PC-3 (cell line): ENCODE data around the gene TRABD. TPM values are rescaled to one million over a fixed set of nuclear protein-coding genes. Genes with fewer than 3 reads are reported as not detected.
A peak's percentile ranks its signal among the peaks of the same experiment; 100 is the strongest.

Source experiments
- ATAC-seq: fragments of 200-7000 bp; cut with Tn5 transposase; 2 replicates; pipeline ENCODE4 v1.9.1; 2020; ENCODE audit warnings: mild to moderate bottlenecking, moderate library complexity
- BruUV-seq: library from RNA; stranded (reverse); fragments of 400-500 nt; replicated peaks from 2 replicates; lab custom pipeline; 2021; lab: Mats Ljungman, UMichigan
- CTCF ChIA-PET: fragments of 300-600 bp; sonication (Branson Sonifier 250); formaldehyde crosslinking; loops from one replicate; lab custom pipeline; 2022; ENCODE audit warnings: antibody characterized with exemption; lab: Charles Lee
- POLR2A ChIA-PET: fragments of 300-600 bp; sonication (Branson Sonifier 250); formaldehyde crosslinking; loops from one replicate; lab custom pipeline; 2022; ENCODE audit warnings: antibody characterized with exemption; ENCODE audit not compliant: unreplicated experiment; lab: Charles Lee
- DNase-seq: peaks from one replicate; pipeline ENCODE4 v3.0.0-alpha.2; 2015
- H2AFZ ChIP-seq: fragments of 300-600 bp; sonication (generic); 2 replicates; pipeline ENCODE4 v1.6.0; 2016; ENCODE audit warnings: antibody characterized with exemption, low read length
- H3F3A ChIP-seq: fragments of 300-600 bp; sonication (generic); one replicate; pipeline ENCODE4 v1.6.0; 2017; ENCODE audit warnings: antibody characterized with exemption, low read length, control low read depth, mild to moderate bottlenecking; ENCODE audit not compliant: unreplicated experiment
- H3K27ac ChIP-seq: fragments of 300-600 bp; sonication (generic); 2 replicates; pipeline ENCODE4 v1.5.1; 2016; ENCODE audit warnings: mild to moderate bottlenecking, low read length
- H3K27me3 ChIP-seq: fragments of 300-600 bp; sonication (generic); 2 replicates; pipeline ENCODE4 v1.6.1; 2016; ENCODE audit warnings: low read length, mixed read lengths
- H3K36me3 ChIP-seq: fragments of 300-600 bp; sonication (generic); 2 replicates; pipeline ENCODE4 v1.6.1; 2016; ENCODE audit warnings: low read depth, mixed run types, low read length, mixed read lengths
- H3K4me1 ChIP-seq: fragments of 300-600 bp; sonication (generic); 2 replicates; pipeline ENCODE4 v1.5.1; 2016; ENCODE audit warnings: low read length; ENCODE audit not compliant: insufficient read depth
- H3K4me2 ChIP-seq: fragments of 300-600 bp; sonication (generic); 2 replicates; pipeline ENCODE4 v1.6.0; 2016; ENCODE audit warnings: low read length
- H3K4me3 ChIP-seq: fragments of 300-600 bp; sonication (generic); 2 replicates; pipeline ENCODE4 v1.5.1; 2016; ENCODE audit warnings: mild to moderate bottlenecking, low read length, mixed read lengths
- H3K79me2 ChIP-seq: fragments of 300-600 bp; sonication (generic); 2 replicates; pipeline ENCODE4 v1.6.1; 2017; ENCODE audit warnings: low read length, mixed read lengths
- H3K9ac ChIP-seq: fragments of 300-600 bp; sonication (generic); 2 replicates; pipeline ENCODE4 v1.6.0; 2016; ENCODE audit warnings: mild to moderate bottlenecking, low read length
- H3K9me2 ChIP-seq: fragments of 300-600 bp; sonication (generic); replicated peaks from 2 replicates; pipeline ENCODE4 v1.6.1; 2016; ENCODE audit warnings: mixed run types, low read length, mixed read lengths
- H3K9me3 ChIP-seq: fragments of 300-600 bp; sonication (generic); 2 replicates; pipeline ENCODE4 v1.6.1; 2016; ENCODE audit warnings: low read length, mixed read lengths
- H4K20me1 ChIP-seq: fragments of 300-600 bp; sonication (generic); 2 replicates; pipeline ENCODE4 v1.6.1; 2016; ENCODE audit warnings: low read length, mixed read lengths
- EZH2 ChIP-seq: fragments of 300-600 bp; sonication (generic); IDR thresholded peaks from one replicate; pipeline ENCODE4 v1.6.1; 2017; ENCODE audit warnings: antibody characterized with exemption, mild to moderate bottlenecking, low read length; ENCODE audit not compliant: unreplicated experiment
- EZH2phosphoT487 ChIP-seq: fragments of 300-600 bp; sonication (generic); IDR thresholded peaks from 2 replicates; pipeline ENCODE4 v1.6.1; 2018; ENCODE audit warnings: mild to moderate bottlenecking, antibody characterized with exemption, low read length, borderline replicate concordance
- intact Hi-C: fragments of 100-400 bp; cut with micrococcal nuclease; formaldehyde crosslinking; loops from 2 replicates; pipeline ENCODE4 v1.9.0; 2023
- total RNA-seq: library from RNA; depleted of rRNA; stranded (reverse); fragments of >200 nt; gene quantifications from 2 replicates; pipeline ENCODE4 v1.2.3, GENCODE V29; 2014
- TF ChIP-seq, protein P1 (sequence below): fragments of 300-600 bp; sonication (generic); conservative IDR thresholded peaks from 2 replicates; pipeline ENCODE4 v1.5.1; 2017; ENCODE audit warnings: antibody characterized with exemption, low read depth, mild to moderate bottlenecking, low read length

TRABD gene
- total RNA-seq, 1 experiment from 2014 or later = 53.4 TPM

DNA sequence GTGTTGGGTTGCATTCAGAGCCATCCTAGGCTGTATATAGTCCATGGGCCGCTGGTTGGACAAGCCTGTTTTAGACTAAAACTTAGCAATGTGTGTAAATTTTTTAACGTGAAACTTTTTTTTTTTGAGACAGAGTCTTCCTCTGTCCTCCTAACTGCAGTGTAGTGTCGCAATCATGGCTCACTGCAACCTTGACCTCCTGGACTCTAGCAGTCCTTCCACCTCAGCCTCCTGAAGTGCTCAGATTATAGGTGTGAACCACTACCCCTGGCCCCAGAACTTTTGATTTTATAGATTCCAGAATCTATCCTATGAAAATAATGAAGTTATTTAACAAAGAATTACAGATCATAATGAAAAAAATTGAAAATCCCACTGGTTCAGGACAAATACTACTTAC lies 45.1 kb upstream of the TRABD start:
- Histone ChIP-seq H3K4me2 (no peak overlapping the region), H3K27ac (no peak overlapping the region), H3K27me3 (no peaks in the 10 kb centered on the region), H3K36me3 (no peaks in the 10 kb centered on the region), H3K4me1 (no peaks in the 10 kb centered on the region; the same call in 1 of the 2 replicates), H3K9me3 (no peaks in the 10 kb centered on the region), H4K20me1 (no peaks in the 10 kb centered on the region), H3K9me2 (no peaks in the 10 kb centered on the region), H3F3A (no peaks in the 10 kb centered on the region), H2AFZ (no peak overlapping the region), H3K79me2 (no peaks in the 10 kb centered on the region), H3K9ac (no peak overlapping the region), H3K4me3 (no peak overlapping the region)
- DNase-seq (no peak), ATAC-seq (no peak)
- TF ChIP-seq EZH2 (no peak), EZH2phosphoT487 (no peak)
- TF ChIP-seq, protein P1, sequence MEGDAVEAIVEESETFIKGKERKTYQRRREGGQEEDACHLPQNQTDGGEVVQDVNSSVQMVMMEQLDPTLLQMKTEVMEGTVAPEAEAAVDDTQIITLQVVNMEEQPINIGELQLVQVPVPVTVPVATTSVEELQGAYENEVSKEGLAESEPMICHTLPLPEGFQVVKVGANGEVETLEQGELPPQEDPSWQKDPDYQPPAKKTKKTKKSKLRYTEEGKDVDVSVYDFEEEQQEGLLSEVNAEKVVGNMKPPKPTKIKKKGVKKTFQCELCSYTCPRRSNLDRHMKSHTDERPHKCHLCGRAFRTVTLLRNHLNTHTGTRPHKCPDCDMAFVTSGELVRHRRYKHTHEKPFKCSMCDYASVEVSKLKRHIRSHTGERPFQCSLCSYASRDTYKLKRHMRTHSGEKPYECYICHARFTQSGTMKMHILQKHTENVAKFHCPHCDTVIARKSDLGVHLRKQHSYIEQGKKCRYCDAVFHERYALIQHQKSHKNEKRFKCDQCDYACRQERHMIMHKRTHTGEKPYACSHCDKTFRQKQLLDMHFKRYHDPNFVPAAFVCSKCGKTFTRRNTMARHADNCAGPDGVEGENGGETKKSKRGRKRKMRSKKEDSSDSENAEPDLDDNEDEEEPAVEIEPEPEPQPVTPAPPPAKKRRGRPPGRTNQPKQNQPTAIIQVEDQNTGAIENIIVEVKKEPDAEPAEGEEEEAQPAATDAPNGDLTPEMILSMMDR = no peak
- intact Hi-C loops = loop anchor here (5.0 kb wide), 1 partner anchor 208 kb away; no protein-coding TSS in a partner anchor
- ChIA-PET CTCF (no interaction called here), POLR2A (no interaction called here)
- BruUV-seq = no TSS peak

GRCh38 chr22:50141462-50141861 lies 44.3 kb upstream of the TRABD start:
- no peak overlapping the region for H3K9ac ChIP-seq
- TF ChIP-seq EZH2 (no peak), EZH2phosphoT487 (no peak)
- TF ChIP-seq, protein P1 = no peak
- POLR2A ChIA-PET = interaction anchor here (0.6 kb wide), 1 partner anchor 137 kb away, joined by 8 read pairs; no protein-coding TSS in a partner anchor
- intact Hi-C loops = loop anchor here (5.0 kb wide), 1 partner anchor 209 kb away; no protein-coding TSS in a partner anchor
- H3K4me1 ChIP-seq = no peaks in the 10 kb centered on the region; the same call in 1 of the 2 replicates
- DNase-seq = no peak
- no peak overlapping the region for H2AFZ ChIP-seq
- no peaks in the 10 kb centered on the region for H3K36me3 ChIP-seq
- no peaks in the 10 kb centered on the region for H3K79me2 ChIP-seq
- no peaks in the 10 kb centered on the region for H3K9me3 ChIP-seq
- CTCF ChIA-PET = no interaction called here
- H4K20me1 ChIP-seq = no peaks in the 10 kb centered on the region
- H3K27ac ChIP-seq = no peak overlapping the region
- H3K4me3 ChIP-seq = no peak overlapping the region
- H3F3A ChIP-seq = no peaks in the 10 kb centered on the region
- H3K27me3 ChIP-seq = no peaks in the 10 kb centered on the region
- BruUV-seq = no TSS peak
- no peak overlapping the region for H3K4me2 ChIP-seq
- H3K9me2 ChIP-seq = no peaks in the 10 kb centered on the region
- ATAC-seq = no peak

GRCh38 chr22:50141891-50142363 lies 43.8 kb upstream of the TRABD start:
- H3K27ac ChIP-seq = no peak overlapping the region
- H3K79me2 ChIP-seq = no peaks in the 10 kb centered on the region
- ChIA-PET POLR2A (interaction anchor here (0.6 kb wide), 1 partner anchor 138 kb away, joined by 8 read pairs; no protein-coding TSS in a partner anchor), CTCF (no interaction called here)
- no peak overlapping the region for H3K4me3 ChIP-seq
- H3K9me2 ChIP-seq = no peaks in the 10 kb centered on the region
- ATAC-seq = no peak
- TF ChIP-seq EZH2phosphoT487 = no peak
- TF ChIP-seq, protein P1 = peak; percentile 21
- DNase-seq = no peak
- intact Hi-C loops = loop anchor here (5.0 kb wide), 1 partner anchor 210 kb away; no protein-coding TSS in a partner anchor
- H3K9ac ChIP-seq = no peak overlapping the region
- no TSS peak for BruUV-seq
- H3F3A ChIP-seq = no peaks in the 10 kb centered on the region
- H4K20me1 ChIP-seq = no peaks in the 10 kb centered on the region
- no peak overlapping the region for H2AFZ ChIP-seq
- H3K4me1 ChIP-seq = no peaks in the 10 kb centered on the region; the same call in 1 of the 2 replicates
- no peak overlapping the region for H3K4me2 ChIP-seq
- H3K36me3 ChIP-seq = no peaks in the 10 kb centered on the region
- H3K9me3 ChIP-seq = no peaks in the 10 kb centered on the region
- H3K27me3 ChIP-seq = no peaks in the 10 kb centered on the region
